ENCODE data around the gene LHFPL2. TPM values are rescaled to one million over a fixed set of nuclear protein-coding genes. Genes with fewer than 3 reads are reported as not detected.
"Not testable (repeated sequence)": the region's sequence is repeated elsewhere in the genome, so short reads cannot be mapped to it uniquely, and the experiment has no call there.

The LHFPL2 gene
- total RNA-seq, 1 experiment from 2014 or later = 48.8 TPM

- not testable (repeated sequence) for DNase-seq (ENCODE audit: low spot score)
Observed at GRCh38 chr5:78620119-78620518, 28.5 kb downstream of the LHFPL2 start.

DNA sequence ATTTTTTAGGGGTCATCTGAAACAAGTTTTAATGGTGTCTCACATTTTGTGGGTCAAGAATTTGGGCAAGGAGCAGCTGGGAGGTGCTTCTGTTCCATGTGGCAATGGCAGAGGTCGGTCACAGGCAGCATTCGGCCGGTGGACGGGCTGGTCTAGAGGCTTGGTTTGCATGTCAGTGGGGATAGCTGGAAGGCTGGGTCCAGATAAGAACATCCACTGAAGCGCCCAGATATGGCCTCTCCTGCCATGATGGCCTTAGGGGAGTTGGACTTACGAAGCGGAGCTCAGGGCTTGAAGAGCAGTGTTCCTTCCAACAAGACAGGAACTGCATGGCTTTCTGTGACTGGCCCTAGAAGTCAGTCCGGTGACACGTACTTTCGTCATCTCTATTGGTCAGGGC is 30.3 kb downstream of the LHFPL2 start:
- no peak for DNase-seq (ENCODE audit: low spot score)

- no peak for DNase-seq (ENCODE audit: low spot score)
Observed at GRCh38 chr5:78615697-78616096, 32.9 kb downstream of the LHFPL2 start.

GRCh38 chr5:78614816-78615215 is 33.8 kb downstream of the LHFPL2 start:
- DNase-seq (ENCODE audit: low spot score) = no peak

DNA sequence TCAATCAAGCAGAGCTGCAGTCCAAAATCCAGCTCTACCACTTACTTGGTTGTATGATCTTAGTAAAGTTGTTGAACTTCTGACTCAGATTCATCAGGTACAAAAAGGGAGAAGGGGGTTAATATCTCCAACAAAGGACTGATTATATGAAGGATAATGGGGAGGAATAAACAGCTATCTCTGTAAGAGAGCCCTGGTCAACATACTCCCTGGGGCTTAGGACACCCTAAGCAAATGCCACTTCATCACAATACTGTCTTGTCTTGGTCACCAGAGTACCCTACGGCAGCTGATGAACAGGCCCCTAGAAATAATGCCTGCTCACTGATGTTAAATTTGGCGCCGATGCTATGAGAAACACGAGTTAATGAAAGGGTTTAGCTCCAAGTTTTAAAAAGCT is 34.8 kb downstream of the LHFPL2 start:
- no peak for DNase-seq (ENCODE audit: low spot score)

- DNase-seq (ENCODE audit: low spot score) = no peak
Observed at GRCh38 chr5:78613151-78613533, 35.4 kb downstream of the LHFPL2 start.

DNA sequence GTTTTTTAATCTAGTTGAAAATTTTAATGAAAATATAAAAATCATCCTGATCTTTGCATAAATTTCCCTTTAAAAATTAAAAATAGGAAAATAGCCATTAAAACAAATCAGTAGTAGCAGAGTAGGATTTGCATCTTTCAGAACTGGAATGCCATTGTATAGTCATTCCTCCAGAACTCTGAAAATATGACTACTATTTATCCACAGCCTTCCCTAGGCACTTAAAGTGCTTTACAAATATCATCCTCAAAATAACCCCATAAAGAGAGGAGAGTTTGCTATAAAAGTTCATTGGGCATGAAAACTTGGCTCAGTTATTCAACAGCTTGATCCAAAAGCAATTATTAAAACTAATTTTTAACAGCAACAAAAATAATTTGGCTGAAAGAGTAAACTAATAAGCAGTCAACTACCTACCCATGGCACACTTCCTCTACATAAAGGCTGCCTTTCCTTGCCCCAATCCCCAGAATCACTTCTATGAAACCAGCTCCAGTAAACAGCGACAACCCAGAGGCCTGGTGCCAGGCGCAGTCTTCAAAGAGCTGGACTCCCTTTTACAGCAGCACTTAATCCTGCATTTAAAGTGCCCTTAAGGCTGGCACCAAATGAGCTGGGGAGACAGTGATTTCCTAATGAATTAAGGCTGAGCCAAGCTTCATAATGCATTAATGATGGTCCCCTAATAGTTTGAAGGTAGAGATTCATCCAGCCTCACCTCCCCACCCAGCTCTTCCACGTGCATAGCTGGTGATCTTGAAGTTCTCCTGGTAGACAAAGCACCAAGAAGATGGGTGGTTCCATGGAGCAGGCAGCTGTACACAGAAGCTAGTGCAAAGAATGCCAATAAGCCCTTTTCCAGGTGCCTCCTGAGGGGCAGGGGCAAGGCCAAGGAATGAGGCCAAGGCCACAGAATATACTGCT is 36.1 kb downstream of the LHFPL2 start:
- DNase-seq (ENCODE audit: low spot score) = no peak

- DNase-seq (ENCODE audit: low spot score) = peak; percentile 58
Observed at GRCh38 chr5:78611126-78611605, 37.4 kb downstream of the LHFPL2 start.

GRCh38 chr5:78610636-78611035 is 37.9 kb downstream of the LHFPL2 start:
- DNase-seq (ENCODE audit: low spot score) = no peak

DNA sequence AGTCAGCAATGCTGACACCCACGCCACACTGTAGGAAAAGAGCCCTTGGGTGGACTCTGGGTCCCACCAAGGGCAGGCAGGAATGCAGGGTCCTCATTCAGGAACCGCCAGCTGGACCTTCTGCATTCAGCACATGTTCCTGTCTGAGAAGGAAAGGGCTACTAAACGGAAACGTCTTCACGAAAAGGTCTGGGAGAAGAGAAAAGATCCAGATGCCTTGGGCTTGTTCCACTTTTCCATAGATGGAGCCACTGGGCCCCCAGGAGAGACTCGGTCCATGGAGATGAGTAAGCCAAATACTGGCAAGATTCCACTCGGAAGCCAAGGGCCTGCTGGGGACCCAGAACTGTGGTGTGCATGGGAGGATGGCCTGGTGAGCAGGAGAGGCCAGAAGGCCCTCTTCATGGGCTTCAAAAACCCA is 38.4 kb downstream of the LHFPL2 start:
- peak; percentile 50 for DNase-seq (ENCODE audit: low spot score)

GRCh38 chr5:78607864-78608263 is 40.7 kb downstream of the LHFPL2 start:
- no peak for DNase-seq (ENCODE audit: low spot score)

DNA sequence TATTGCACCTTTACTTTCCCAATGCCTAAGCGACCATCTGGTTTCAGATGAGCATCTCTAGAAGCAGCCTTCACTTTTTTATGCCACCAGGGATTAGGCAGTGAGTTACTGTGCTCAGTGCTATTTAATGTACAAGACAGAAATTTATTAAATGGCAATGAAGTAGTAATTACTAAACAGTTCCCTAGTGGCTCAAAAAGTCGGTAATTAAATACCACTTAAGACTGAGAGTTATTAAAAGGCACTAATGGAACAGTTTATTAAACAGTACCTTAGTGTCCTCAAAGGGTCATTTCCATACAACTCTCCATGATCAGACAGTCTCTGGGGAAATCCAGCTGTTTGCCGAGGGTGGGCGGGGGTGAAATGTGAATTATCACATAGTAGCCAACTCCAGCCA is 42.3 kb downstream of the LHFPL2 start:
- DNase-seq (ENCODE audit: low spot score) = no peak

DNA sequence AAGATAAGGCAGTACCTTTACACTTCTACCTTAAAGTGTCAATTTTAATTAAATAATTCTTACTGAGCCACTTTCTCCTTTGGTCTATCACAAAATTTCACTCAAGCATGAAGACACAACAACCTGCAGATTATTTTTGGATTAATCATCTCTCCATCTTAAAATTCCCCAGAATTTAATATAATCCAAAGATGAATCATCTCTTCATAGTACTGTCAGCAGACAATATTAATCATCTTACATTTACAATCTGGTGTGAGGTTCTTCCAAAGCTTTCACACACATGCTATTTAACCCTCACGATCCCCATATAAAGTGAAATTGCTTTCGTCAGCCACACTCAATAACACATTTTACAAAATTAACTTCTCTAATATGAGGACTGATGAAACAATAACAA is 43.0 kb downstream of the LHFPL2 start:
- DNase-seq (ENCODE audit: low spot score) = peak; percentile 34

- no peak for DNase-seq (ENCODE audit: low spot score)
Observed at GRCh38 chr5:78604689-78605285, 43.8 kb downstream of the LHFPL2 start.

- DNase-seq (ENCODE audit: low spot score) = no peak
Observed at GRCh38 chr5:78603636-78604175, 44.9 kb downstream of the LHFPL2 start.

DNA sequence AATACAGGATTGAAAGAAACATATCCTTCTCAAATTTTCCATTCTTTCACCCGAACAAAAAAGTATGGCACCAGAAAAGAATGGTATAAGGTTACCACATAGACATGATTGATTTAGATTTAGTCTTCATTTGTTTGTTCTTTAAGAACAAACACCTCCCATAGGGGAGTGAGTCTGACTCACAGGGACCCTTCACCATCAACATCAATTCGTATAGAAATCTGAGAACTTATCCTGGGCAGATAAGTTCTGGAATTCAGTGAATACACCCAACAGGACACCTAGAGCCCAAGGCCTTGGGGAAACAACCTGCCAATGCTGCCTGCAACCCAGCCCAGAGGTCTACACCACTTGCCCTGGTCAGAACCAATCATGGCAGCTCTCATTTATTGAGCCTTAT is 46.2 kb downstream of the LHFPL2 start:
- DNase-seq (ENCODE audit: low spot score) = no peak

GRCh38 chr5:78601559-78602314 is 46.8 kb downstream of the LHFPL2 start:
- peak; percentile 60 for DNase-seq (ENCODE audit: low spot score)

DNA sequence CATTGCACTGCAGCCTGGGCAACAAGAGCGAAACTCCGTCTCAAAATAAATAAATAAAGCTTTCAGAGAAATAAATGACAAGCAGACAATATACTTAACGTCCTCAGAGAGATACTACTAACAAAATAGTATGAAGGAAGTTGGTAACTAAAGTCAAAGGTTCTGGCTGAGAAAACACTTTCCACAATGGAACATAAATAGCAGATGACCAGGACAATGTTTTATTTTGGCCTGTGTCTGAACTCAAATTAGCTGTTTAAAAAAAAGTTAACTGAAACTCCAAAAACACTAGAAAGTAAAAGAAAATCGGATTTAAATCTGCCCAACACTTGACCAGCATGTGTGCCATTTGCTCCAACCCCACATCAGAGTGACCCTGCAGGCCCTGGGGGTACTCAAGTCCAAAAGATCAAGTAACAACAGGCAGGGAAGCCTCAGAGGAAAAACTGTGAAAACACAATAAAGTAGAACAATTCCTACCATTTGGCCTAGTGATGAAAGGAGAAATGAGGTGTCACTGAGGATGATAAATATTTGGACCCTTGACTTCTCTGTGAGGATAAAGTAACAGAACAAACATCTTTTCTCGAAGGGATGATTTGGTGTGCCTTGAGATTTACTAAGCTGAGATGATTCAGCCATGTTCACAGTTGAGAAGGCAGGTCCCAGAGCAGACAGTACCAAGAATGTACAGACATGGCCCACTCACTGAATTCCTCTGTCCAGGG is 47.7 kb downstream of the LHFPL2 start:
- peak; percentile 29 for DNase-seq (ENCODE audit: low spot score)

DNA sequence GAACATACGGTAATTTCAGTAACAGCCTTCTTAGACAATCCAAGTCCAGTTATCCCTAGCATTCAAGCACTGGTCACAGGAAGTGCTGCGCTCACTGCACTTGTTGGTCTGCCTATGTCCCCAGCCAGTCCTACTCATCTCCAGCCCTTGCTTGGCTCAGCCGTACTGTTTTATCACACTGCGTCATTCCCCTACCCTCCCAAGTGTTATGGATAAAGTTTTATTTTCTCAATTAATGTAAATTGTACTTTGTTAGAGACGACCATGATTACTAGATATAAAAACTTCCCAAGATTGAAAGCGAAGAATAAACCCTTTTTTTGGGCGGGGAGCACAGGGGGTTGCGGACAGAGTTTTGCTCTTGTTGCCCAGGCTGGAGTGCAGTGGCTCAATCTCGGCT is 49.6 kb downstream of the LHFPL2 start:
- DNase-seq (ENCODE audit: low spot score) = no peak

DNA sequence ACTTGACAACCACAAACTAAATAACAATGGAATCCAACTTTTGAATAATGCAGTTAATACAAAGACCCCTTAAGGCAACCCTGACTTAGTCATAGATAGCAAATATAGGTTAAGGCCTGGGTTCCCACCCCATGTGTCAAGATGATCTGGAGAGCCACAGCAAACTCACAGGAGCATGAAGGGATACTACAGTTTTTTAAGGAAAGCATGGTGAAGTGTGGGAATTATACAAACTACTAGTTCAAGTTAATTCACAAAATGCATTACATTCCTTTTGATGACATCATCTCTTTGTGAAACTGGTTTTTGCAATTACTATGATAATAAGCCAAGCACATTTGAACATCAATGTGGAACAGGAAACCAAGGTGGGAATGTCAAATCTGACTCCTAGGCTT is 50.6 kb downstream of the LHFPL2 start:
- DNase-seq (ENCODE audit: low spot score) = peak; percentile 75
